DLD1 (cell line): Measurements from ENCODE around the gene WDR62.

Source experiments
- in situ Hi-C: cut with HindIII; loops from 2 replicates; pipeline ENCODE4 v1.10.0; 2017; ENCODE audit warnings: low sequenced_read_pairs

WDR62 gene

DNA sequence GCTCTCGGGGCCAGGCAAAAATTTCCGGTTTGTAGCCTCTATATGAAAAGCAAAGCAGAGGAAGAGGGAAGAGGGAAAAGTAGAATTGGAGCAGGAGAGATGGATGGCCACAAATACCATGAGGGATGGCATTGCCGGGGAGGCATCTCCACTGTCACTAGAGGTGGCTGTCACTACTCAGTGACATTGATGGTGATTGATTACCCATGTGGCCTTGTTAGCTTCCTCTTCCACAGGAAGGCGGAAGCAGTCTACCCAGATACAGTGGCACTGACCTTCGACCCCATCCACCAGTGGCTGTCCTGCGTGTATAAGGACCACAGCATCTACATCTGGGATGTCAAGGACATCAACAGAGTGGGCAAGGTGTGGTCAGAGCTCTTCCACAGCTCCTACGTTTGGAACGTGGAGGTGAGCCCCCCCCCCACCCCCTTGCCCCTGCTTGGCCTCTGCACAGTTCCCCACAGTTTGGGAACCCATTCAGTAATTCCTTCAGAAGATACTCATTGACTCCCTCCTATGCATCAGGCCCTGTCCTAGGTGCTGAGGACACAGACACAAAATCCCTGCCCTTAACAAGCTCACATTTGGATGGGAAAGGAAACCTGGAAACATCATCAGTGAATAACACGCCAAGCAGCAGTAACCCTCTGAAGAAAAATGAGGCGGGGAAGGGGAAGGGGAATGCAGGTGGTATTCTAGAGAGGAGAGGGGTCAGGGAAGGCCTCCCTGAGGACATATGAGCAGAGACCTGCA, 18.6 kb downstream of the WDR62 start:
- in situ Hi-C loops, result no loop called here

DNA sequence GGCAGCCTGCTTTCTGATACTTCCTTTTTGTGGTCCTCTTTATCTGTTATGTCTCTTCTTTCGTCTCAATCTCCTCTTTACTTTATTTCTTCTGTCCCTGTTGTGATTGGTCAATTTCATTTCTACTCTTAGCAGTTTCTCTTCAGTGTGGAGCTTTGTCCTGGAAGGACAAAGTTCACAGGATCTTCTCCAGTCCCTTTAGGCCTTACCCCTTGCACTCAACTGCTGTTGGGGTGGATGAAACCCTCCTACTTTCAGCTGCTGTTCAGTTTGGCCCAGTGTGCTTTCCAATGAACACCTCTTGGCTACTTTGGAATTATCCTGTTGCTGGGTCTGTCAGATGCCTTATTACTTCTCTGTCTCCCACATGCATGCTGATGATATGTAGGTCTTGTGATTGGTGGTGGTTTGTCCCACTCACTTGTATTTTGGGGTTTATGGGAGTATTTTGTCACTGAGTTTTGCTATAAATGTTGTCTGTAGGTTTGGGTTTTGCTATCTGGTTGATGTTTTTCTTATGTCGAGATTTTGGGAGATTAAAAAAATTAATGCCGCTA, 24.8 kb downstream of the WDR62 start:
- in situ Hi-C loops, result no loop called here

DNA sequence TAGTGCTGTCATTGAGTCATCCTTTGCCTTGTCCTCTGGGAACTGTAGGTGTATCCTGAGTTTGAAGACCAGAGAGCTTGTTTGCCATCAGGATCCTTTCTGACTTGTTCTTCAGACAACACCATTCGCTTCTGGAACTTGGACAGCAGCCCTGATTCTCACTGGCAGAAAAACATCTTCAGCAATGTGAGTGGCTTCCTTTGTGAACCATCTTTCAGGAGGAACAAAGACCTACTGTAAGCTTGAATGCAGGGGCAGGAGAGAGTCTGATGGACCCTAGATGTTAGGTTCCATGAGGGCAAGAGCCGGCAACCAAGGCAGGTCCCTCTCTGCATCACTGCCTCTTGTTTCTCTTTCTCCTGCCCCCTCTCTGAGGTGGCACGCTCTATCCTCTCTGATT, 26.7 kb downstream of the WDR62 start:
- in situ Hi-C loops, result no loop called here

DNA sequence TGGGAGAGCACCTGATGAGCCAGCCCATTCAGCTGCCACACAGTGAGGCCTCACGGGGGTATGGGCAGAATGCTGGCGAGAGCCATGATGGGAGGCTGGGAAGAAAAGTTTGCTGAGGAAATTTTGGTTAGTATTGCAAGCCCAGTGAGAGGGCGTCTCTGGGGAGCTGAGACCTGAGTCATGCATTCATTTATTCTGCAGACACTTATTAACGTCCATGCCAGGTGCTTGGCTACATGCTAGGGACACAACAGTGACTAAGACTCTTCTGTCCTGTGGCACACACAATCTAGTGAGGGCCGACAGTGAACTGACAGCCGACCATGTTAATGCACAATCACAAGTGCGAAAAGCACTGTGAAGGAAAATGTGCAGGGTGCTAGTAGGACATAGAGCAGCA, 27.2 kb downstream of the WDR62 start:
- in situ Hi-C loops, result no loop called here

DNA sequence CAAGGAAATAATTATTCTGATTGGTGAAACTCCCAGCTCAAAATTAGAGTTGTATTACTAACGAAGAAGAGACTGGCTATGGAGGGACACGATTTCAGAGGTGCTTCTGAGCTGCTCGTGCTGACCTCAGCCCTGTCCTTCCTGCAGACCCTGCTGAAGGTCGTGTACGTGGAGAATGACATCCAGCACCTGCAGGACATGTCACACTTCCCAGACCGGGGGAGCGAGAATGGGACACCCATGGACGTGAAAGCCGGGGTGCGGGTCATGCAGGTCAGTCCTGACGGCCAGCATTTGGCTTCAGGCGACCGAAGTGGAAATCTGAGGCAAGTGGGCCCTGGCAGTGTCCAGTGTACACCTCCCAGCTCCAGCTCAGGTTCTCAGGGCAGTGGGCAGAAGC, 28.2 kb downstream of the WDR62 start:
- in situ Hi-C loops, result no loop called here

- in situ Hi-C loops, result no loop called here
Measured at GRCh38 chr19:36084231-36085009, 29.7 kb downstream of the WDR62 start.

DNA sequence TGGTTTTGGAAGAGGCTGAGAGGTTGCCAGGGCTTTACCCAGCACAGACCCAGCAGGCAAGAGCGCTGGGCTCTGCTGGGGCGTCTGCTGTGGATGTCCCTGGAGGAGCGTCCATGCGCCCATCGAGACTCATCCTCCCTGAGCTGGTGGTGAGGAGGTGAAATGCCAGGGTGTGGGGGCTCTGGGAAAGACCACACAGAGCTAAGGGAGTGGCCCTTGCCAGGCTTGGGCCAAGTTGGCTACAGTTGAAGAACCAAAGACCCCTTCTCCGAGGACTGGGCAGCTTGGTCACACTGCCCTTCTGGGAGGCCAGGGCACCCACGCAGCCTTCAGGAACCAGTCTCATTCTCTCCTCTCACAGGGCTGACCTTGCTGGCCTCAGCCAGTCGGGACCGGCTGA, 31.6 kb downstream of the WDR62 start:
- in situ Hi-C loops, result no loop called here

GRCh38 chr19:36089847-36090246, 35.1 kb downstream of the WDR62 start:
- in situ Hi-C loops, result no loop called here

GRCh38 chr19:36090910-36091695, 36.4 kb downstream of the WDR62 start:
- in situ Hi-C loops, result no loop called here

GRCh38 chr19:36092566-36092965, 37.9 kb downstream of the WDR62 start:
- in situ Hi-C loops, result no loop called here

GRCh38 chr19:36093146-36093662, 38.5 kb downstream of the WDR62 start:
- in situ Hi-C loops, result no loop called here

DNA sequence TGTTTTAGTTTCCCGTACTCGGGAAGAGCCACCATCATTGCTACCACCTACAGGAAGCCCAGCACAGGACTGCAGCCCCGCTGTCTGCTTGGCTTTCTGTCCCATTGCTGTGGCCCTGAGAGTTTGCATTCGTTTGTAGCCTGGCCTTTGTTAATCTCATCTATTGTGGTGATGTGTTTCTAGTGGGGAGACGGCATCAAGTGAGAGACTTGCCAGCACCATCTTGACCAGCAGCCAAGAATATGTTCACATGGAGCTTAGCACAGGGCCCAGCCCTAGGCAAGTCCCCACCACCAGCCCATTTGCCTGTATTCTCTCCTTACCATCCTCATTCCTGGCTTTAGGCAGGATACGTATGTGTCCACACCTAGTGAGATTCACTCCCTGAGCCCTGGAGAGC, 39.0 kb downstream of the WDR62 start:
- in situ Hi-C loops, result no loop called here

DNA sequence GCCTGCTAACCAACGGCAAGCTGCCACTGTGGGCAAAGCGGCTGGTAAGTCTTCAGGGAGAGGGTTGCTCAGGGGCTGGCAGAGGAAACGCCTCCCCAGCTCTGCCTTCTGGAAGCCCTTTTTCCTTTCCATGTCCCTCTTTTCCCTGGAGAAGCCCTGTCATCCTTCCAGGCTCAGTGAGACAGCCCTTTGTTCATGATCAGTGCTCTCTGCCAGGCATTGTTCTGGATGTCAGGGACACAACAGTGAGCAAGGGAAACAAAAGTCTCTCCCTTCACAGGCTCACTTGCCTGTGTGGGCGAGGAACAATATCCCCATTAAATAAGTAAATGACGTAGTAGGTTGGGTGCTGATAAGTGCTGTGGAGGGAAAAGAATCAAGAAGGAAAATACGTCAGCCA, 42.3 kb downstream of the WDR62 start:
- in situ Hi-C loops, result no loop called here

GRCh38 chr19:36099166-36099785, 44.6 kb downstream of the WDR62 start:
- in situ Hi-C loops, result no loop called here

GRCh38 chr19:36100476-36100875, 45.8 kb downstream of the WDR62 start:
- in situ Hi-C loops, result no loop called here

DNA sequence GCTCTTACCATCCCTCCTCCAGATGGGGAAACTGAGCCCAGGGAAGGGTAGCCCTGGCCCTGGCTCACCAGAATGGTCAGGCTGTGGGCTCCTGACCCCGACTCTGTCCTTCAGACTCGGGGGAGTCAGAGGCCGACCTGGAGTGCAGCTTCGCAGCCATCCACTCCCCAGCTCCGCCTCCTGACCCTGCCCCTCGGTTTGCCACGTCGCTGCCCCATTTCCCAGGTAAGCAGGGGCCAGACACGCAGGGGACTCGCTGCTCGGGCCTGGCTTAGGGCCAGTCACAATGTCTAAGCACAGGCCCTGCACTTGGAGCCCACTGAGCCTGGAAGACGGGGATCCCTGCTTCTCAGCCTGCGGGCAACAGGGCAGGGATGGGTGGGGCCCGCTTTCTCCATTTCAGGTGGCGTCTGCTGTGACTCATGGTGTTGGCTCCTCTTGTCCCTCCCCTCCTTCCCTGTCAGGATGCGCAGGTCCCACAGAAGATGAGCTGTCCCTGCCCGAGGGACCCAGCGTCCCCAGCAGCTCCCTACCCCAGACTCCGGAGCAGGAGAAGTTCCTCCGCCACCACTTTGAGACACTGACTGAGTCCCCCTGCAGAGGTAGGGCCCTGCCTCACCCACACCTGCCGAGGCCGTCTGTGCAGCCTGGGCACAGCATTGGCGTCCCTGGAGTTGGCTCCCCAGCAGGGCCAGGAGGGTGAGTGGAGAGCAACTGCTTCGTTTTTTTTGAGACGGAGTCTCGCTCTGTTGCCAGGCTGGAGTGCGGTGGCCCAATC, 47.0 kb downstream of the WDR62 start:
- in situ Hi-C loops, result no loop called here

- in situ Hi-C loops, result no loop called here
Measured at GRCh38 chr19:36103040-36103626, 48.4 kb downstream of the WDR62 start.

- in situ Hi-C loops, result no loop called here
Measured at GRCh38 chr19:36103842-36104552, 49.3 kb downstream of the WDR62 start.

GRCh38 chr19:36106441-36106840, 51.7 kb downstream of the WDR62 start:
- in situ Hi-C loops, result no loop called here
